ENCODE results near the gene BLOC1S4. TPM values are rescaled to one million over a fixed set of nuclear protein-coding genes. Genes with fewer than 3 reads are reported as not detected.

The BLOC1S4 gene
- total RNA-seq, 1 donor from 2014 or later: 10.7 TPM

DNA sequence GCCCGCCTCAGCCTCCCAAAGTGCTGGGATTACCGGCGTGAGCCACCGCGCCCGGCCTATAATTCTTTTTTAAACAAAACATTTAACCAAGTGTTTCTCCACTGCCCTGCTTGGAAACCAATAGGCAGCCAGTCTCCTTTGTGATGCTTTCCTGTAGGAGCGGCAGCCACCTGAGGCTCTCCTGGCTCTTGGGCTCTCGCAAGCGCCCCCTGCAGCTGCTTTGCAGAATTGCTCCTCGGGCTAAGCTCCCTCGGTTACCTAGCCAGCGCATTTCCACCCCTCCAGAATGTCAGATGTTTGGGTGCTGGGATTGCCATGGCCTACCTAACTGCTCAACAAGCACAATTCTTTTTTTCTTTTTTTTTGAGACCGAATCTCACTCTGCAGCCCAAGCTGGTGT is 14.6 kb upstream of the BLOC1S4 start:
- H3K27ac ChIP-seq: no peak overlapping the region
- H3K27me3 ChIP-seq: no peaks in the 10 kb centered on the region
- no peak overlapping the region for H3K4me3 ChIP-seq
- ATAC-seq (peak; percentile 64), DNase-seq (no peak)
- peaks cover 8% of the 10 kb centered on the region for H3K4me1 ChIP-seq
- intact Hi-C loops (cut with DNase I): no loop called here
- H3K36me3 ChIP-seq: peaks cover 6% of the 10 kb centered on the region
- TF ChIP-seq, protein P1, sequence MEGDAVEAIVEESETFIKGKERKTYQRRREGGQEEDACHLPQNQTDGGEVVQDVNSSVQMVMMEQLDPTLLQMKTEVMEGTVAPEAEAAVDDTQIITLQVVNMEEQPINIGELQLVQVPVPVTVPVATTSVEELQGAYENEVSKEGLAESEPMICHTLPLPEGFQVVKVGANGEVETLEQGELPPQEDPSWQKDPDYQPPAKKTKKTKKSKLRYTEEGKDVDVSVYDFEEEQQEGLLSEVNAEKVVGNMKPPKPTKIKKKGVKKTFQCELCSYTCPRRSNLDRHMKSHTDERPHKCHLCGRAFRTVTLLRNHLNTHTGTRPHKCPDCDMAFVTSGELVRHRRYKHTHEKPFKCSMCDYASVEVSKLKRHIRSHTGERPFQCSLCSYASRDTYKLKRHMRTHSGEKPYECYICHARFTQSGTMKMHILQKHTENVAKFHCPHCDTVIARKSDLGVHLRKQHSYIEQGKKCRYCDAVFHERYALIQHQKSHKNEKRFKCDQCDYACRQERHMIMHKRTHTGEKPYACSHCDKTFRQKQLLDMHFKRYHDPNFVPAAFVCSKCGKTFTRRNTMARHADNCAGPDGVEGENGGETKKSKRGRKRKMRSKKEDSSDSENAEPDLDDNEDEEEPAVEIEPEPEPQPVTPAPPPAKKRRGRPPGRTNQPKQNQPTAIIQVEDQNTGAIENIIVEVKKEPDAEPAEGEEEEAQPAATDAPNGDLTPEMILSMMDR (IDR thresholded peaks at IDR 0.05): peak; percentile 35
- H3K9me3 ChIP-seq: no peaks in the 10 kb centered on the region

DNA sequence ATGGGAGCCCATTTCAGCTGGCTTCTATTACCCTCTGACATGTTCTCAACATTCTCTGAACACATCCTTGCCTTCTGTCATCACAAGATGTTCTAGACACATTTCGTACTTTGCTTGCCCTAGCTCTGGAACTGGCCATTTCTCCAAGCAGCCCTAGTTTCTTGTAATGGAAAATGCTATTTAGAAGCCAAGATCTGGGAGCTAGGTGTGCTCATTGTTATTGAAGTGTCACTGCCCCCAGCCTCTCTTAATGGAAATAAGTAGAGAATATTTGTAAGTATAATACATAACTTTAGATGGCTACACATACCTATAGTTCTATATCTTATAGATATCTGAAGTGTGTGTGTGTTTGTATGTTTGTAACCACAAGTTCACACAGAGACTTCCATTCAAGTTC is 13.2 kb upstream of the BLOC1S4 start:
- DNase-seq (no peak), ATAC-seq (no peak)
- Histone ChIP-seq H3K36me3 (peaks cover 6% of the 10 kb centered on the region), H3K27ac (no peak overlapping the region), H3K4me3 (no peak overlapping the region), H3K27me3 (no peaks in the 10 kb centered on the region), H3K9me3 (no peaks in the 10 kb centered on the region), H3K4me1 (peaks cover 19% of the 10 kb centered on the region)
- intact Hi-C loops (cut with DNase I): no loop called here
- TF ChIP-seq, protein P1 (IDR thresholded peaks at IDR 0.05): no peak

DNA sequence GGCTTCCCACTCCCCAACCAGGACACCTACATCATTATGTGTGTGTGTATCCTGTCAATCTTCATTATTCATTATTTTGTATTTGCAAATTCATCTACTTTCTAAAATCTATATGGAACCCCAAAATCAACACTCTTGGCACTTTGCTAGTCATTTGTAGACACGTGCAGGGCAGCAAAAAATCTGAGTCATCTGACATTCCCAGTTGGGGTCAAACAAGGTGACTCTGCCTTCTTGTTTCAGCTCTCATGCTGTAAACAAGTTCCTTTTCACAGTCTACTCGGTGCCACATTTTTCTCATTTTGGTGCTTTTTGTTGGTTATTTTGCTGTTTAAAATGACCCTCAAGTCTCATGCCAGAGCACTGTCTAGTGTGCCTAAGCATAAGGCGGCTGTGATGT is 12.2 kb upstream of the BLOC1S4 start:
- Histone ChIP-seq H3K4me3 (no peak overlapping the region), H3K36me3 (peaks cover 6% of the 10 kb centered on the region), H3K27ac (no peak overlapping the region), H3K9me3 (no peaks in the 10 kb centered on the region), H3K27me3 (no peaks in the 10 kb centered on the region), H3K4me1 (peaks cover 29% of the 10 kb centered on the region)
- intact Hi-C loops (cut with DNase I): no loop called here
- TF ChIP-seq, protein P1 (IDR thresholded peaks at IDR 0.05): no peak
- ATAC-seq (no peak), DNase-seq (no peak)

GRCh38 chr4:6705646-6706045 is 10.3 kb upstream of the BLOC1S4 start:
- no peak for ATAC-seq

GRCh38 chr4:6706173-6706572 is 9.8 kb upstream of the BLOC1S4 start:
- no peak overlapping the region for H3K4me3 ChIP-seq
- H3K4me1 ChIP-seq: peaks cover 35% of the 10 kb centered on the region
- TF ChIP-seq, protein P1 (IDR thresholded peaks at IDR 0.05): no peak
- ATAC-seq: no peak
- DNase-seq: no peak
- H3K9me3 ChIP-seq: no peaks in the 10 kb centered on the region
- no peaks in the 10 kb centered on the region for H3K27me3 ChIP-seq
- H3K36me3 ChIP-seq: peaks cover 6% of the 10 kb centered on the region
- intact Hi-C loops (cut with DNase I): no loop called here
- H3K27ac ChIP-seq: no peak overlapping the region

More at GRCh38 chr4:6705646-6706045, 10.3 kb upstream of the BLOC1S4 start:
- peaks cover 35% of the 10 kb centered on the region for H3K4me1 ChIP-seq
- DNase-seq: no peak
- no peaks in the 10 kb centered on the region for H3K9me3 ChIP-seq
- intact Hi-C loops (cut with DNase I): no loop called here
- TF ChIP-seq, protein P1 (IDR thresholded peaks at IDR 0.05): no peak
- H3K27me3 ChIP-seq: no peaks in the 10 kb centered on the region
- no peak overlapping the region for H3K27ac ChIP-seq
- no peak overlapping the region for H3K4me3 ChIP-seq
- peaks cover 6% of the 10 kb centered on the region for H3K36me3 ChIP-seq

All from upper lobe of right lung (tissue), 1 donor.